Measurements from ENCODE around the gene IFNB1.

- no peak for TF ChIP-seq CTCF (IDR thresholded peaks at IDR 0.05)
- TF ChIP-seq EZH2 (IDR thresholded peaks at IDR 0.05), result no peak
Measured at GRCh38 chr9:21081451-21081850, 3.7 kb upstream of the IFNB1 start.

Measured in neural progenitor cell (in vitro differentiated cells).